A673 (cell line): ENCODE measurements around the gene ODAD2.

Source experiments
- EZH2 ChIP-seq: fragments of 200-600 bp; sonication (generic); IDR thresholded peaks from 2 replicates; pipeline ENCODE4 v1.6.1; 2017; ENCODE audit warnings: borderline replicate concordance, low read depth, mild to moderate bottlenecking, mixed read lengths, antibody characterized with exemption, low read length; ENCODE audit not compliant: poor library complexity, severe bottlenecking
- TF ChIP-seq, protein P1 (sequence below): fragments of 300-800, 200-600 bp; sonication (generic); conservative IDR thresholded peaks from 2 replicates; pipeline ENCODE4 v1.5.1; 2017; ENCODE audit warnings: low read depth, mild to moderate bottlenecking, antibody characterized with exemption, low read length, moderate library complexity, mixed read lengths

DNA sequence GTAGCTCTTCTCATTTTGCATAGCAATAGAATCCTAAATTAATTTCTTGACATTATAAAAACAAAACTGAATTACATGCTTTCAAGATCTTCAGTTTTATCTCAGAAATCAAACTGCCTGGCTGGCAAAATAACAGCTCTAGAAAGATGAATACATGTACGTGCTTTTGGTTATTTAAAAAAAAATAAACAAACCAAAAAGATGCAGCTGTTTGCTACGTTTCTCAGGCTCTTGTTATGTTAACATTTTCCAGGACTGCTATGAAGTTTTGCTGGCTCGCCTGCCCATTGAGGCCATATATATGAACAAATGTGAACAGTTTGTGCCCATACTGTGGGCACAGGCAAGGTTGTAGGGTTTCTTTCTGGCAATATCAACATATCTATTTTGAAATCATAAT is 86.6 kb downstream of the ODAD2 start:
- TF ChIP-seq, protein P1, sequence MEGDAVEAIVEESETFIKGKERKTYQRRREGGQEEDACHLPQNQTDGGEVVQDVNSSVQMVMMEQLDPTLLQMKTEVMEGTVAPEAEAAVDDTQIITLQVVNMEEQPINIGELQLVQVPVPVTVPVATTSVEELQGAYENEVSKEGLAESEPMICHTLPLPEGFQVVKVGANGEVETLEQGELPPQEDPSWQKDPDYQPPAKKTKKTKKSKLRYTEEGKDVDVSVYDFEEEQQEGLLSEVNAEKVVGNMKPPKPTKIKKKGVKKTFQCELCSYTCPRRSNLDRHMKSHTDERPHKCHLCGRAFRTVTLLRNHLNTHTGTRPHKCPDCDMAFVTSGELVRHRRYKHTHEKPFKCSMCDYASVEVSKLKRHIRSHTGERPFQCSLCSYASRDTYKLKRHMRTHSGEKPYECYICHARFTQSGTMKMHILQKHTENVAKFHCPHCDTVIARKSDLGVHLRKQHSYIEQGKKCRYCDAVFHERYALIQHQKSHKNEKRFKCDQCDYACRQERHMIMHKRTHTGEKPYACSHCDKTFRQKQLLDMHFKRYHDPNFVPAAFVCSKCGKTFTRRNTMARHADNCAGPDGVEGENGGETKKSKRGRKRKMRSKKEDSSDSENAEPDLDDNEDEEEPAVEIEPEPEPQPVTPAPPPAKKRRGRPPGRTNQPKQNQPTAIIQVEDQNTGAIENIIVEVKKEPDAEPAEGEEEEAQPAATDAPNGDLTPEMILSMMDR: no peak
- no peak for TF ChIP-seq EZH2
